Stimulated activated effector memory CD8-positive, alpha-beta T cell treated with anti-CD3 and anti-CD28 coated beads, Interleukin-12 subunit alpha, Interleukin-12 subunit beta, amount 100 ng/mL, for 72 hours (primary cell): ENCODE measurements around the gene GPR39.

Experiments
- ATAC-seq: fragments of 150-1000 bp; cut with Tn5 transposase; 2 replicates; pipeline ENCODE4 v1.10.0; 2021
- DNase-seq, 2 donors: peaks; one replicate each; pipeline ENCODE4 v3.0.0; 2021 to 2022; ENCODE audit warnings: low spot score in 2 of 2
- H3K27ac Mint-ChIP-seq: one replicate; pipeline ENCODE4 v1.8.0; 2022; ENCODE audit warnings: mild to moderate bottlenecking, mixed read lengths
- H3K36me3 Mint-ChIP-seq: one replicate; pipeline ENCODE4 v1.8.0; 2022; ENCODE audit warnings: mild to moderate bottlenecking, mixed read lengths
- H3K4me1 Mint-ChIP-seq: one replicate; pipeline ENCODE4 v1.8.0; 2022; ENCODE audit warnings: mixed read lengths
- H3K4me3 Mint-ChIP-seq: one replicate; pipeline ENCODE4 v1.8.0; 2022; ENCODE audit warnings: mild to moderate bottlenecking, mixed read lengths
- H3K9me3 Mint-ChIP-seq: one replicate; pipeline ENCODE4 v1.8.0; 2022; ENCODE audit warnings: mixed read lengths

Gene GPR39

DNA sequence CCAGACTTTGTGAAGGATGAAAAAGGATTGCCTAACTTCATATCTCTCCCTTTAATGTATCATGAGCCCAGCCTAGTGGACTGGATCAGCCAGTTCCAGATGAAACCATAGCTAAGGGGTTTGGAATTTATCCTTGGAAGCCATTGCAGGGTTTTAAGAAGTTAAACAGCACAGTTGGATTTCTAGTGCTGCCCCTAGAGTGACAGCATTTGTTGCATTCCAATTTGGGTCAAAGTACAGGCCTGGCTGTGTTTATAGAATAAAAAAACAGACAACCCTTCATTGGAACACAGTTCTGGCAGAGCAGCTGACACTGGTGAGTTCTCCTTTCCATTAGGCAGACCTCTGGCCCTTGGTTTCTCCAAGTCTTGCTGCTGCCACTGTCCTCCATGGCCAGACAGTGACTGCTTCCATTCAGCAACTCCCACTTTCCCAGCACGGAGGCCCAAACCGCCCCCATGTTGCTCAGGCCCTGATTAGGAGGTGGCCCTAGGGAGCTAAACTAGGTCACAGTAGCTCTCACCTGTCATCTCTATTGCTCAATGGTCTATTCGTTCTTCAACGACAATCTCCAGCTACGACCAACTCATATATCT, 8.0 kb downstream of the GPR39 start:
- Mint-ChIP-seq H3K4me1 (no peaks in the 10 kb centered on the region), H3K4me3 (no peak overlapping the region), H3K9me3 (peaks cover 6% of the 10 kb centered on the region), H3K36me3 (no peaks in the 10 kb centered on the region), H3K27ac (no peak overlapping the region)
- ATAC-seq (no peak), DNase-seq (no peak)

DNA sequence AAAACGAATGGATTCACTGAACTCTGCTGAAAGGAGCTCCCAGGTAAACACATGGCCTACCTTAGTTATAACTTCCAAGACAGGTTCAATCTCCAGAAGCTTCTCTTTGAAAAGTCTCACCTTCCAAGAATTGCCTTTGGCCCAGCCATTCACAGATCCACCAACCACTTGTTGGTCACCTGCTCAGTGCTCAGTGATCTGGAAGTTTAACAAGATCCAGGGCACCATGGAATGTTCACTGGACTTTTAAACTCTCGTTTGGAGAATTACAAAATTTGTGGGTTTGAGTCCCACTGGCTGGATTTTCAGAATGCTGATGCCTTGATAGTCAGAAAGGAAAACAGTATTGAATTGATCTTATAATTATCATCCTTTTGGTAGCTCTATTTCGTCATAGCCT, 9.4 kb downstream of the GPR39 start:
- Mint-ChIP-seq H3K9me3 (peaks cover 9% of the 10 kb centered on the region), H3K27ac (no peak overlapping the region), H3K4me3 (no peak overlapping the region), H3K4me1 (no peaks in the 10 kb centered on the region), H3K36me3 (no peaks in the 10 kb centered on the region)
- ATAC-seq (no peak), DNase-seq (no peak)

DNA sequence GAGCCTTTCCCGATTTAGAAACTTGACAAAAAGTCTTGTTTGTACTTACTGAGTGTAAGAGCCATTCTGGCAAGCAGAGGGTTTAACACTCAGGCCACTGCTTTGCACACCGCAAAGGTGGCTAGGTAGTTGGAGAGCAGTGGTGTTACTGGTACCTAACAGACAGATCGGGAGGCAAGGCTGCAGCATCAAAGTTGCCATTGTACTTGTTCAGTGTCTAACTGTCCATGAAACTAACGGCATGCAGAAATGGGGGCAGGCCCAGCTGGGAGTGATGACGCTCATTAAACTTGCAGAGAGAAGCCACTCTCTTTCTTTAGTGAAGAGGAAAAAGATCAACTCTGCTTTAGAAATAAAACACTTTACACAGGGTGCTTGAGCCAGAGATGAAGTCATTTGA, 10.1 kb downstream of the GPR39 start:
- DNase-seq: no peak
- no peak for ATAC-seq
- no peak overlapping the region for H3K27ac Mint-ChIP-seq
- no peaks in the 10 kb centered on the region for H3K36me3 Mint-ChIP-seq
- peaks cover 8% of the 10 kb centered on the region for H3K9me3 Mint-ChIP-seq
- H3K4me3 Mint-ChIP-seq: no peak overlapping the region
- no peaks in the 10 kb centered on the region for H3K4me1 Mint-ChIP-seq

DNA sequence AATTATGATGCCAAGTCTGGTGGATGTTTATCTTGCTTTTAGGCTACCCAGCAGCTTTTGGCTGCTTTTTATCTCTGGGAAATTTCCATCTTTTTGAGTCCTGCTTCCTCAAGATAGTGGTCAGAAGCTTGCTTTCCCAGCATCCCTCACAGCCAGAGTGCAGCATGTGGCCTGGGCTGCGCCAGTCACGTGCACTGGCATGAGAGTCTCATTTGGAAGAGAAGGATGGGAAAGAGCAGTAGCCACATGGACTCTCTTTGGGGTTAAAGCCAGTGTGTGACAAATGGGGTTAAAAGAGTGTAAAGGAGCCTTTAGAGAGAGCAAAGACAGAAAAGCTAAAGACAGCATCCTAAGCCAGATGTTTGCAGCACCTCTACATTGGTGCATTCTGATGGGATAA, 12.7 kb downstream of the GPR39 start:
- ATAC-seq: no peak
- H3K27ac Mint-ChIP-seq: no peak overlapping the region
- no peak for DNase-seq
- no peak overlapping the region for H3K4me3 Mint-ChIP-seq
- no peaks in the 10 kb centered on the region for H3K4me1 Mint-ChIP-seq
- peaks cover 8% of the 10 kb centered on the region for H3K9me3 Mint-ChIP-seq
- no peaks in the 10 kb centered on the region for H3K36me3 Mint-ChIP-seq

DNA sequence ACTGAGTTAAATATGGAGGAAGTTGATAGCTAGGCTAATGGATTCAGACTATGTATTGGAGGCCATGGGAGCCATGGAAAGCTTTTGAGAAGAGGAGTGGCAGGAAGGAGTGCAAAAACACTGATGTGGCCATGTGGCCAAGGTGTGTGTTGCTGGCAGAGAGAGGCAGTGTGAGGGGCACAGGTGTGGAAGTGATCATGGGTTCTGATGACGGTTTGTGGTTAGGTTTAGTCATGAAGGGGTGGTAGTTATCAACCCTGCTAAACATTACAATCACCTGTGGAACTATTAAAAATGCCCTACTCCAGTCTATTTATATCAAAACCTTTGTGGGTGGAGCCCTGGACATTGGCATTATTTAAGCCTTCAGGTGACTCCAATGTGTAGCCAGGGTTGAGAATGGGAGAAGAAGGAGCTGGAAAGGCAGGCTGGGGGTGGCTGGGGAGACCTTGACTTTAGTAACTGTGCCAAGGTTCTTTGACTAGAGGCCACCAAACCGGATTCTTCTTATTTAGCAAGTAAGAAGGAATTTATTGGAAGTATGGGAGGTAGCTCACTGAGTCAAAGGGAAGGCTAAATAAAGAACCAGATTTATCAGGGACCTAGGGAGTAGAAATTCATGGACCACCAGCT, 13.5 kb downstream of the GPR39 start:
- H3K4me1 Mint-ChIP-seq: no peaks in the 10 kb centered on the region
- no peak overlapping the region for H3K27ac Mint-ChIP-seq
- no peak for ATAC-seq

DNA sequence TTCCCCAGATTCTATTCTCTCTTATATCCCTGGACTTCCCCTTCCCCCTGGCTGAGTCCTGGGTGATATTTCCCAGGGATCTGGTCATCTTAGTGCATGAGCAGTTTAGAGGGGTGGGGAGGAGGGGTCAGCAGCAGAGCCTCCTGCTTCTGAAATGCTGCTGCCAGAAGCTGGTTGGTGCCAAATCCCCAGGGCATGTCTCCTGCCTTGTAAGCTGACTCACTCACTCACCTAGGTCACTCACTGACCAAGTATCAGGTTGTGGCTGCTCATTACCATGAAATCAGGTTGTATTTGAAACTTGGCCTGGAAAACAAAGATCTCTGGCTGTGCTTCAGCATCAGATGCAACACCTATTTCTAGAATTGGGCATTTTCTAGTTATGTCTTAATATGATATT, 14.3 kb downstream of the GPR39 start:
- Mint-ChIP-seq H3K4me1 (no peaks in the 10 kb centered on the region), H3K36me3 (no peaks in the 10 kb centered on the region)
- DNase-seq: no peak

More for the DNA sequence above, 13.5 kb downstream of the GPR39 start:
- no peak for DNase-seq
- Mint-ChIP-seq H3K36me3 (no peaks in the 10 kb centered on the region), H3K4me3 (no peak overlapping the region), H3K9me3 (peaks cover 8% of the 10 kb centered on the region)

DNA sequence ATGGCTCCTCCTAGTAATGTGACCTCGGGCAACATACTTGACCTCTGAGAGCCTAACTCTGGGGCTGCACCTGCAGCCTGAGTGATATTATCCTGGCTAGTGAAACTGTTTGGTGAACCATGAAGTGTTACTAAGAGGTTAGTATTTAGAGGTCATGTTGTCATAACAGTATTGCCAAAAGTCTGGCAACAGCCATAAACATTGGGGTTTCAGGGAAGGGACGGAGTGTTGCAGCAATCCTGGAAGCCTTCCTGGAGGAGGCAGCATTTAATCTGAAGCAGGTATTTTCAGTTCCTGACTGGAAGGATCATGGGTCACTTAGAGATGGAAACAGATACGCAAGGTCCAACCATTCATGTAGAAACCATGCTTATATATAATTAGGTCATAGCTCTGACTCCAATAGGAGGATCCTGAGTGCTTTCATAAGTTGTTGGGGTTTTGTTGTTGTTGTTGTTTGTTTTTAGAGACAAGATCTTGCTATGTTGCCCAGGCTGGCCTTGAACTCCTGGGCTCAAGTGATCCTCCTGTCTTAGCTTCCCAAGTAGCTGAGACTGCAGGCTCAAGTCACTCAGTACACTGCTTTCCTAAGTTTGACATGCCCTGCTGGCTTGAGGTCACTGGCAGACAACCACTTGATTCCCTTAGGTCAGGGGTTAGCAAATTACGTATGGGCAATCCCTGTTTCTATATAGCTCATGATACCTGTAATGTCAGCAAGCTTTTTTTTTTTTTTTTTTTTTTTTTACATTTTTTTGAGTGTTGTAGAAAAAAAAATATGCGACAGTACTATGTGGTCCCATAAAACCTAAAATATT, 21.5 kb downstream of the GPR39 start:
- Mint-ChIP-seq H3K27ac (no peak overlapping the region), H3K36me3 (no peaks in the 10 kb centered on the region), H3K4me1 (no peaks in the 10 kb centered on the region), H3K4me3 (no peak overlapping the region), H3K9me3 (peaks cover 3% of the 10 kb centered on the region)
- DNase-seq: no peak
- no peak for ATAC-seq

More for the DNA sequence above, 14.3 kb downstream of the GPR39 start:
- Mint-ChIP-seq H3K4me3 (no peak overlapping the region), H3K27ac (no peak overlapping the region), H3K9me3 (peaks cover 8% of the 10 kb centered on the region)
- no peak for ATAC-seq

DNA sequence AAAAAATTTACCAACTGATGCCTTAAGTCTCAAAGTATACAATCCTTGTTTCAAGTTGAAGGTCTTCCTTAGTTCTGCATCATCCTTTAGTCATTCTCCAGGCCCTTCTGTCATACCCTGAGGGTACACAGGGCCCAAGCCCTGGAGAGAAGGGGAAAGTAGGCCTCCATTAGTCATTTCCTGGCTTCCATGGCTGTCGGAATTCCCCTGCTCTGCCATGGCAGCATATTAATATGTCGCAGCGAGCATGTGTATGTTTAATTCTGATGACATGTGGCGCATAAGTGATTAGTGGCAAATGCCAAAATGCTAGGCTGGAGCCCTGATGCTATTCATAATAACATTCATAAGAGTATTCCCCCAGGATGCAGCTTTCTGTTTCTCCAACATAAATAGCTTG, 22.1 kb downstream of the GPR39 start:
- H3K9me3 Mint-ChIP-seq: peaks cover 3% of the 10 kb centered on the region
- ATAC-seq (no peak), DNase-seq (no peak)
- no peak overlapping the region for H3K27ac Mint-ChIP-seq
- H3K36me3 Mint-ChIP-seq: no peaks in the 10 kb centered on the region
- H3K4me1 Mint-ChIP-seq: no peaks in the 10 kb centered on the region
- H3K4me3 Mint-ChIP-seq: no peak overlapping the region

DNA sequence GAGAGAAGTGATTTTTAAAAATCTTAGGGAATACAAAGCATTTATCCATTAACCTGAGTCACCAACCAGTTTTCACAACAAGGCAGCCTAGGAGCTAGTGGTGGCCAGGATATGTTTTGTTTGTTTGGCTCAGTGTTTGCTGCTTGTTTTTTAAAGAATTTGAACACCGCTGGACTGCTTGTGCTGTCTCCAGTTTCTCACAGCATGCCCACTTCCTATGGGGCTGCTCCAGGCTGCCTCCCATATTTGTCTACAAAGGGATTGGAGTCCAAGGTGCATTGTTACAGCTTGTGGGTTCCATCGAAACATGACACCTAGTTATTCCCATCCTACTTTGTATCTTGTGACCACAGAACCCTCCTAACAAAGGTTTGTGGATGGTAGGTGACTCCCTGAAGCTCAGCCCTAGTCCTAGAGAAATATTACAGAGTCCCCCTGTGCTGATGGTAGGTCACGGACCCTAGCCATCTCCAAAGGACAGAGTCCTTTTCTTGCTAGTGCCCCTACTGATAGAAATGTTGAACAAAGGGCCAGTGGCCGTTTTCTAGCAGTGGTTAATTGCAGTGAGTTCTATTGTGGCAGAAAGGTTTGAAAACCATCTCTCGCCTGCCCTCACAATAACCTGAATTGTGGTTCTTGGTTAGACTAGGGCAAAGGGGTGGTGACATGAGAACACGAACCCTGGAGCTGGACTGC, 23.2 kb downstream of the GPR39 start:
- no peak overlapping the region for H3K27ac Mint-ChIP-seq
- no peak for DNase-seq
- peaks cover 3% of the 10 kb centered on the region for H3K9me3 Mint-ChIP-seq
- ATAC-seq: no peak
- no peaks in the 10 kb centered on the region for H3K36me3 Mint-ChIP-seq
- H3K4me1 Mint-ChIP-seq: no peaks in the 10 kb centered on the region
- no peak overlapping the region for H3K4me3 Mint-ChIP-seq

DNA sequence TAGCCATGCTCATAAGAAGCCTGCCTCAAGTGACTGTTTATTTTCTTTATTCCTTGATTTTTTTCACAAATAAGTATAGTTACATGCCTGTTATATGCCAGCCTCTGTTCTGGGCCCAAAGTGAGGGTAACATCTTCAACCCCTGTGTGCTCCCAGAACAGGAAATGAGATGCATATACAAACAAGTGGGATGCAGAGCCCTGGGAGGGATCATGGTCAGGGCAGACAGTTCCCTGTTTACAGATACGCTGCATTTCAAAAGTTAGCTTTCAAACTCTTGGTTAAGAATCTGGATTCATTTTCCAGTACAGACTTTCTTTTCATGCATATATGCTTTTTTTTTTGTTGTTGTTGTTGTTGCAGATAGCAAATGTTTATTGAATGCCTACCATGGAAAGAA, 24.4 kb downstream of the GPR39 start:
- ATAC-seq: no peak
- Mint-ChIP-seq H3K9me3 (peaks cover 3% of the 10 kb centered on the region), H3K27ac (no peak overlapping the region), H3K36me3 (no peaks in the 10 kb centered on the region), H3K4me1 (no peaks in the 10 kb centered on the region), H3K4me3 (no peak overlapping the region)
- DNase-seq: no peak

DNA sequence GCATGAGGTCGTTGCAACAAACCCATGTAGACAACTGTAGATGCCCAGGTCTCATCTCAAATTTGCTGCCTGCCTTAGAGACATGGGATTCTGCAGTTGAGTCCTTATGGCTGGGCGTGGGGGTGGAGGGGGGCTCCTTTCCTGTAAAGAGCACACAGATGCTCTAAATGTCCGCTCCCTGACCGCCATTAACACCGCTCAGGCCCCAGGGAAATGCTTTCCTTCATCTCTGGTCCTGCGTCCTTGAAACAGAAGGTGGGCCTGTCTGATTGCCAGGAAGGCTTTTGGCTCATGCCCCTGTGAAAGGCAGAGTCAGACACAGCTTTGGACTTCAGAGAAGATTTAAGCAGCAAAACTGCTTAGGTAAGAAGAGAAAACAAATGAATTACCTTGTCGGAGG, 25.7 kb downstream of the GPR39 start:
- H3K36me3 Mint-ChIP-seq: no peaks in the 10 kb centered on the region
- H3K27ac Mint-ChIP-seq: no peak overlapping the region
- ATAC-seq (no peak), DNase-seq (no peak)
- no peaks in the 10 kb centered on the region for H3K4me1 Mint-ChIP-seq
- H3K9me3 Mint-ChIP-seq: peaks cover 4% of the 10 kb centered on the region
- H3K4me3 Mint-ChIP-seq: no peak overlapping the region

DNA sequence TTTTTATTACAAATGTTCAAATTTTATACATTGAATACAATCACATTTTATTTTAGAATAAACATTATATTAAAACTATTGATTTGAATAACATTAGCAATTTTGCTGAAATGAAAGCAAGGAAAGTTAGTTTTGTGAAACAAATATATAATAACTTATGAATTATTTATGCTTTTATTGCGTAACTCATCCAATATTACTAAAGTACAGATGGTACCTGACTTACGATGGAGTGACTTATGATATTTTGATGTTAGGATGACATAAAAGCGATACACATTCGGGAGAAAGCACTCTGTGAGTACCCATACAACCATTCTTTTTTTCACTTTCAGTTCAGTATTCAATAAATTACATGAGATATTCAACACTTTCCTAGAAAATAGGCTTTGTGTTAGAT, 26.5 kb downstream of the GPR39 start:
- Mint-ChIP-seq H3K4me3 (no peak overlapping the region), H3K9me3 (peaks cover 4% of the 10 kb centered on the region), H3K4me1 (no peaks in the 10 kb centered on the region), H3K36me3 (no peaks in the 10 kb centered on the region), H3K27ac (no peak overlapping the region)
- DNase-seq (no peak), ATAC-seq (no peak)

DNA sequence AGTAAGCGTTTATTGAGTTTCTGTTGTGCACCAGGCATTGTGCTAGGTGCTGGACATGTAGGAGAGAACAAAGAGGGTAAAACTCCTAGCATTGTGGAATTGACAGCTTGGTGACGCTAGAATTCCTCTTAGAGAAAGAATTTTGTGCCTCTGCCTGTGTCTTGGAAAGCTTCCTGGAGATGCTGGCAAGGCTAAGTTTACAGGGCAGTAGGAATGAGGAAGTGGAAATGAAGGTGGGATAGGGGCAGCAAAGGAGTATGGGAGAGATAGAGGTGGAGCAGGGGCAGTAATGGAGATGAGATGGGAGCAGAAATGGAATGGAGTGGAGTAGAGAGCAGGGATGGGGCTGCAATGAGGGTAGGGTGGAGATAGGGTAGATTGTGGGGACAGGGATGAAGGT, 29.8 kb downstream of the GPR39 start:
- no peak for ATAC-seq
- Mint-ChIP-seq H3K4me3 (no peak overlapping the region), H3K4me1 (no peaks in the 10 kb centered on the region), H3K36me3 (no peaks in the 10 kb centered on the region), H3K27ac (no peak overlapping the region), H3K9me3 (peaks cover 4% of the 10 kb centered on the region)
- DNase-seq: no peak

DNA sequence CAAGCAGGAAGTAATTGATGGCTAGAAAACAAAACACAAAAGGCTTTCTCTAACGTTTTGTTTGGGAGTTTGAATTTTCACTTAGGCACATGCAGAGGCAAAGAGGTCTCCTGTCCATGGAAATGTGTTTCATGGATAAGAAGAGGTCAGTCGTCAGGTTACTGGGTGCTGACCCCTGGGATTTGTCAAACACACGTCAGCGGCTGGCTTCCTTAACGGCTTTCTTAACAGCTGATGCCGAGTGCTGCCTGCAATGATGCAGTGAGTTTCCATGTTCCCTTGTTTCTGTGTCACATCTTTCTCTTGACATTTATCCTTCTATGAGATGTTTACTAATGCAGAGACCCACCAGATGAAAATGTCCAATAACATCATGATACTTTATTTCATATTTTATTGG, 31.7 kb downstream of the GPR39 start:
- Mint-ChIP-seq H3K4me1 (no peaks in the 10 kb centered on the region), H3K4me3 (no peak overlapping the region), H3K27ac (no peak overlapping the region), H3K9me3 (peaks cover 14% of the 10 kb centered on the region), H3K36me3 (no peaks in the 10 kb centered on the region)
- ATAC-seq (no peak), DNase-seq (no peak)

DNA sequence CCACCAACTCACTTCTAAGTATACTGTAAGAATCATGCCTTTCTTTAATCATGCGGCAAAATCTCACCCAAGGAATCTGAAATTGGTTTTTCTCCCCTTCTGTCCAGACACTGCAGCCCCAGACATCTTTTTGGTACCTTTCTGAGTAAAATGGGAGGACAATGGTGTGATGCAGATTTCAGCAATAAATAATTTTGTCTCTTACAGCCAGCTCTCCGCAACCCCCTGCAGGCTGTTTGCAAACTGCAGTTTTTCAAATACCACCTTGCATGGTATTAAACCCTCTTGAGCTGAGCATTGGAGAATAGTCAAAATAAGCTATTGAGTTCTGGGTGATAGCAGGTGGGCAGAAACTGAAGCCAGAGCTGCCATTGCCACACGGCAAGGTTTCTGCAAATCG, 32.2 kb downstream of the GPR39 start:
- Mint-ChIP-seq H3K36me3 (no peaks in the 10 kb centered on the region), H3K4me3 (no peak overlapping the region), H3K4me1 (no peaks in the 10 kb centered on the region), H3K27ac (no peak overlapping the region), H3K9me3 (peaks cover 14% of the 10 kb centered on the region)
- DNase-seq (no peak), ATAC-seq (no peak)
